GM19397 (cell line): ENCODE data around the gene ZNF417.
"Not testable (repeated sequence)": the region's sequence is repeated elsewhere in the genome, so short reads cannot be mapped to it uniquely, and the experiment has no call there.

Experiments used
- ATAC-seq: cut with Tn5 transposase; IDR thresholded peaks from one replicate; pipeline ENCODE4 v1.9.1; 2021; ENCODE audit warnings: mild to moderate bottlenecking, moderate library complexity; ENCODE audit not compliant: unreplicated experiment

The ZNF417 gene

GRCh38 chr19:57916168-57916995, at the start of gene ZNF417:
Gene ZNF417 (minus strand): TSS chr19:57916592. CDS start chr19:57916411, 181 bp downstream.
- peak; percentile 96 for ATAC-seq

GRCh38 chr19:57964761-57965160, 48.4 kb upstream of the ZNF417 start:
- no peak for ATAC-seq

GRCh38 chr19:57961785-57962184, 45.4 kb upstream of the ZNF417 start:
- ATAC-seq: no peak

GRCh38 chr19:57954996-57955395, 38.6 kb upstream of the ZNF417 start:
- no peak for ATAC-seq

- ATAC-seq: no peak
Measured at GRCh38 chr19:57949702-57950101, 33.3 kb upstream of the ZNF417 start.

- no peak for ATAC-seq
Measured at GRCh38 chr19:57949296-57949695, 32.9 kb upstream of the ZNF417 start.

GRCh38 chr19:57947419-57948134, 31.2 kb upstream of the ZNF417 start, which contains the start of gene ZNF256:
Gene ZNF256 (minus strand): TSS chr19:57947706. CDS start chr19:57947474, 232 bp downstream.
- peak; percentile 96 for ATAC-seq

- no peak for ATAC-seq
Measured at GRCh38 chr19:57947088-57947418, 30.7 kb upstream of the ZNF417 start.

GRCh38 chr19:57946316-57946715, 29.9 kb upstream of the ZNF417 start:
- ATAC-seq: no peak

- ATAC-seq: no peak
Measured at GRCh38 chr19:57941593-57941992, 25.2 kb upstream of the ZNF417 start.

- ATAC-seq: no peak
Measured at GRCh38 chr19:57935731-57936130, 19.3 kb upstream of the ZNF417 start.

- ATAC-seq: peak; percentile 82
Measured at GRCh38 chr19:57934820-57935665, 18.7 kb upstream of the ZNF417 start, which contains the start of gene ZNF418. Gene ZNF418 (minus strand): TSS chr19:57935402. CDS start chr19:57933822, 1,580 bp downstream.

GRCh38 chr19:57927587-57927986, 11.2 kb upstream of the ZNF417 start:
- ATAC-seq: no peak

GRCh38 chr19:57914531-57914930, 1.9 kb downstream of the ZNF417 start:
- no peak for ATAC-seq

- no peak for ATAC-seq
Measured at GRCh38 chr19:57907394-57907793, 9.0 kb downstream of the ZNF417 start.

- ATAC-seq: no peak
Measured at GRCh38 chr19:57905258-57905657, 11.1 kb downstream of the ZNF417 start.

GRCh38 chr19:57903618-57904184, 12.7 kb downstream of the ZNF417 start:
- no peak for ATAC-seq

- ATAC-seq: no peak
Measured at GRCh38 chr19:57900311-57900710, 16.1 kb downstream of the ZNF417 start.

- not testable (repeated sequence) for ATAC-seq
Measured at GRCh38 chr19:57890706-57891105, 25.7 kb downstream of the ZNF417 start.

GRCh38 chr19:57888560-57889231, 27.7 kb downstream of the ZNF417 start, which contains the start of gene ZNF814:
Gene ZNF814 (minus strand): TSS chr19:57889037. CDS start chr19:57888802, 235 bp downstream.
- ATAC-seq: peak; percentile 74
